PC-3 (cell line): Measurements from ENCODE around the gene MGLL. TPM values are rescaled to one million over a fixed set of nuclear protein-coding genes. Genes with fewer than 3 reads are reported as not detected.

ENCODE experiments used
- ATAC-seq: fragments of 200-7000 bp; cut with Tn5 transposase; 2 replicates; pipeline ENCODE4 v1.9.1; 2020; ENCODE audit warnings: mild to moderate bottlenecking, moderate library complexity
- BruUV-seq: library from RNA; stranded (reverse); fragments of 400-500 nt; replicated peaks from 2 replicates; lab custom pipeline; 2021; lab: Mats Ljungman, UMichigan
- CTCF ChIA-PET: fragments of 300-600 bp; sonication (Branson Sonifier 250); formaldehyde crosslinking; loops from one replicate; lab custom pipeline; 2022; ENCODE audit warnings: antibody characterized with exemption; lab: Charles Lee
- POLR2A ChIA-PET: fragments of 300-600 bp; sonication (Branson Sonifier 250); formaldehyde crosslinking; loops from one replicate; lab custom pipeline; 2022; ENCODE audit warnings: antibody characterized with exemption; ENCODE audit not compliant: unreplicated experiment; lab: Charles Lee
- DNase-seq: peaks from one replicate; pipeline ENCODE4 v3.0.0-alpha.2; 2015
- H2AFZ ChIP-seq: fragments of 300-600 bp; sonication (generic); 2 replicates; pipeline ENCODE4 v1.6.0; 2016; ENCODE audit warnings: antibody characterized with exemption, low read length
- H3F3A ChIP-seq: fragments of 300-600 bp; sonication (generic); one replicate; pipeline ENCODE4 v1.6.0; 2017; ENCODE audit warnings: antibody characterized with exemption, low read length, control low read depth, mild to moderate bottlenecking; ENCODE audit not compliant: unreplicated experiment
- H3K27ac ChIP-seq: fragments of 300-600 bp; sonication (generic); 2 replicates; pipeline ENCODE4 v1.5.1; 2016; ENCODE audit warnings: mild to moderate bottlenecking, low read length
- H3K27me3 ChIP-seq: fragments of 300-600 bp; sonication (generic); 2 replicates; pipeline ENCODE4 v1.6.1; 2016; ENCODE audit warnings: low read length, mixed read lengths
- H3K36me3 ChIP-seq: fragments of 300-600 bp; sonication (generic); 2 replicates; pipeline ENCODE4 v1.6.1; 2016; ENCODE audit warnings: low read depth, mixed run types, low read length, mixed read lengths
- H3K4me1 ChIP-seq: fragments of 300-600 bp; sonication (generic); 2 replicates; pipeline ENCODE4 v1.5.1; 2016; ENCODE audit warnings: low read length; ENCODE audit not compliant: insufficient read depth
- H3K4me2 ChIP-seq: fragments of 300-600 bp; sonication (generic); 2 replicates; pipeline ENCODE4 v1.6.0; 2016; ENCODE audit warnings: low read length
- H3K4me3 ChIP-seq: fragments of 300-600 bp; sonication (generic); 2 replicates; pipeline ENCODE4 v1.5.1; 2016; ENCODE audit warnings: mild to moderate bottlenecking, low read length, mixed read lengths
- H3K79me2 ChIP-seq: fragments of 300-600 bp; sonication (generic); 2 replicates; pipeline ENCODE4 v1.6.1; 2017; ENCODE audit warnings: low read length, mixed read lengths
- H3K9ac ChIP-seq: fragments of 300-600 bp; sonication (generic); 2 replicates; pipeline ENCODE4 v1.6.0; 2016; ENCODE audit warnings: mild to moderate bottlenecking, low read length
- H3K9me2 ChIP-seq: fragments of 300-600 bp; sonication (generic); replicated peaks from 2 replicates; pipeline ENCODE4 v1.6.1; 2016; ENCODE audit warnings: mixed run types, low read length, mixed read lengths
- H3K9me3 ChIP-seq: fragments of 300-600 bp; sonication (generic); 2 replicates; pipeline ENCODE4 v1.6.1; 2016; ENCODE audit warnings: low read length, mixed read lengths
- H4K20me1 ChIP-seq: fragments of 300-600 bp; sonication (generic); 2 replicates; pipeline ENCODE4 v1.6.1; 2016; ENCODE audit warnings: low read length, mixed read lengths
- EZH2 ChIP-seq: fragments of 300-600 bp; sonication (generic); IDR thresholded peaks from one replicate; pipeline ENCODE4 v1.6.1; 2017; ENCODE audit warnings: antibody characterized with exemption, mild to moderate bottlenecking, low read length; ENCODE audit not compliant: unreplicated experiment
- EZH2phosphoT487 ChIP-seq: fragments of 300-600 bp; sonication (generic); IDR thresholded peaks from 2 replicates; pipeline ENCODE4 v1.6.1; 2018; ENCODE audit warnings: mild to moderate bottlenecking, antibody characterized with exemption, low read length, borderline replicate concordance
- intact Hi-C: fragments of 100-400 bp; cut with micrococcal nuclease; formaldehyde crosslinking; loops from 2 replicates; pipeline ENCODE4 v1.9.0; 2023
- total RNA-seq: library from RNA; depleted of rRNA; stranded (reverse); fragments of >200 nt; gene quantifications from 2 replicates; pipeline ENCODE4 v1.2.3, GENCODE V29; 2014
- TF ChIP-seq, protein P1 (sequence below): fragments of 300-600 bp; sonication (generic); conservative IDR thresholded peaks from 2 replicates; pipeline ENCODE4 v1.5.1; 2017; ENCODE audit warnings: antibody characterized with exemption, low read depth, mild to moderate bottlenecking, low read length

Gene MGLL
- total RNA-seq, 1 experiment from 2014 or later: 38.7 TPM

DNA sequence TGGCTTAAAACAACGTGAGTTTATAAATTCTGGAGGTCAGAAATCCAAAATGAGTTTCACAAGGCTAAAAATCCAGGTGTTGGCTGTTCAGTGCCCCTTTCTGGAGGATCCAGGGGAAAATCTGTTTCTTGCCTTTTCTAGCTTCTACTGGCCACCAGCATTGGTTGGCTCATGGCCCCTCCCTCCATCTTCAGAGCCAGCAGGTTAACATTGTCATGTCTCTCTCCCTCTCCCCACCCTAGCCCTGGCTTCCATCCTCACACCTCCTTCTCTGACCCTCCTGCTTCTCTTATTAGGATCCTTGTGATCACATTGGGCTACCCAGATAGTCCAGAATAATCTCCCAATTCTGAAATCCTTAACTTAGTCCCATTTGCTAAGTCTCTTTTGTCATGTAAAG is 32.9 kb upstream of the MGLL start:
- no peak for ATAC-seq
- intact Hi-C loops: no loop called here

GRCh38 chr3:127853681-127854080 is 31.4 kb upstream of the MGLL start:
- Histone ChIP-seq H3F3A (no peaks in the 10 kb centered on the region), H3K9me2 (no peaks in the 10 kb centered on the region), H3K36me3 (no peaks in the 10 kb centered on the region), H3K4me2 (no peak overlapping the region), H3K9ac (no peak overlapping the region), H3K27me3 (no peaks in the 10 kb centered on the region), H3K4me1 (no peaks in the 10 kb centered on the region), H2AFZ (peak overlapping the region; percentile 42; the same call in 1 of the 2 replicates), H3K79me2 (no peaks in the 10 kb centered on the region), H3K27ac (no peak overlapping the region), H4K20me1 (no peaks in the 10 kb centered on the region), H3K9me3 (no peaks in the 10 kb centered on the region), H3K4me3 (no peak overlapping the region)
- DNase-seq (peak; percentile 43), ATAC-seq (no peak)
- no TSS peak for BruUV-seq
- TF ChIP-seq EZH2: no peak
- TF ChIP-seq, protein P1, sequence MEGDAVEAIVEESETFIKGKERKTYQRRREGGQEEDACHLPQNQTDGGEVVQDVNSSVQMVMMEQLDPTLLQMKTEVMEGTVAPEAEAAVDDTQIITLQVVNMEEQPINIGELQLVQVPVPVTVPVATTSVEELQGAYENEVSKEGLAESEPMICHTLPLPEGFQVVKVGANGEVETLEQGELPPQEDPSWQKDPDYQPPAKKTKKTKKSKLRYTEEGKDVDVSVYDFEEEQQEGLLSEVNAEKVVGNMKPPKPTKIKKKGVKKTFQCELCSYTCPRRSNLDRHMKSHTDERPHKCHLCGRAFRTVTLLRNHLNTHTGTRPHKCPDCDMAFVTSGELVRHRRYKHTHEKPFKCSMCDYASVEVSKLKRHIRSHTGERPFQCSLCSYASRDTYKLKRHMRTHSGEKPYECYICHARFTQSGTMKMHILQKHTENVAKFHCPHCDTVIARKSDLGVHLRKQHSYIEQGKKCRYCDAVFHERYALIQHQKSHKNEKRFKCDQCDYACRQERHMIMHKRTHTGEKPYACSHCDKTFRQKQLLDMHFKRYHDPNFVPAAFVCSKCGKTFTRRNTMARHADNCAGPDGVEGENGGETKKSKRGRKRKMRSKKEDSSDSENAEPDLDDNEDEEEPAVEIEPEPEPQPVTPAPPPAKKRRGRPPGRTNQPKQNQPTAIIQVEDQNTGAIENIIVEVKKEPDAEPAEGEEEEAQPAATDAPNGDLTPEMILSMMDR: peak; percentile 51
- ChIA-PET CTCF (no interaction called here), POLR2A (no interaction called here)
- intact Hi-C loops: no loop called here

More for the DNA sequence above, 32.9 kb upstream of the MGLL start:
- H3K27ac ChIP-seq: no peak overlapping the region
- no peaks in the 10 kb centered on the region for H3K27me3 ChIP-seq
- no peaks in the 10 kb centered on the region for H3K9me2 ChIP-seq
- H3K4me2 ChIP-seq: no peak overlapping the region
- no peak overlapping the region for H2AFZ ChIP-seq
- POLR2A ChIA-PET: no interaction called here
- no peak for DNase-seq
- H3K4me1 ChIP-seq: no peaks in the 10 kb centered on the region
- H4K20me1 ChIP-seq: no peaks in the 10 kb centered on the region
- TF ChIP-seq EZH2: no peak
- TF ChIP-seq EZH2phosphoT487: no peak
- TF ChIP-seq, protein P1: no peak
- no peak overlapping the region for H3K9ac ChIP-seq
- no TSS peak for BruUV-seq
- CTCF ChIA-PET: no interaction called here
- H3K36me3 ChIP-seq: no peaks in the 10 kb centered on the region
- H3K79me2 ChIP-seq: no peaks in the 10 kb centered on the region
- no peaks in the 10 kb centered on the region for H3F3A ChIP-seq
- H3K9me3 ChIP-seq: no peaks in the 10 kb centered on the region
- H3K4me3 ChIP-seq: no peak overlapping the region

- ChIA-PET POLR2A (no interaction called here), CTCF (no interaction called here)
- Histone ChIP-seq H3K9ac (no peak overlapping the region), H3K27me3 (no peaks in the 10 kb centered on the region), H3K79me2 (no peaks in the 10 kb centered on the region), H3K36me3 (no peaks in the 10 kb centered on the region), H3K4me3 (no peak overlapping the region), H3K9me2 (no peaks in the 10 kb centered on the region), H3K4me1 (no peaks in the 10 kb centered on the region), H3F3A (no peaks in the 10 kb centered on the region), H4K20me1 (no peaks in the 10 kb centered on the region), H3K9me3 (no peaks in the 10 kb centered on the region), H3K27ac (no peak overlapping the region), H3K4me2 (no peak overlapping the region), H2AFZ (no peak overlapping the region)
- BruUV-seq: no TSS peak
- TF ChIP-seq EZH2: no peak
- TF ChIP-seq EZH2phosphoT487: no peak
- TF ChIP-seq, protein P1: no peak
- no peak for ATAC-seq
- DNase-seq: no peak
- intact Hi-C loops: no loop called here
Observed at GRCh38 chr3:127851899-127852298, 29.6 kb upstream of the MGLL start.
